Measurements from ENCODE around the gene WDR77.

WDR77 gene

GRCh38 chr1:111439461-111440351 lies 9.3 kb downstream of the WDR77 start:
- no peak for TF ChIP-seq CTCF (IDR thresholded peaks at IDR 0.05; ENCODE audit: borderline replicate concordance, insufficient read depth, low read depth, low read length)
- no peak overlapping the region for H3K4me3 ChIP-seq (ENCODE audit: low read depth, low read length)

- H3K4me3 ChIP-seq (ENCODE audit: low read depth, low read length), result no peak overlapping the region
- no peak for TF ChIP-seq CTCF (IDR thresholded peaks at IDR 0.05; ENCODE audit: borderline replicate concordance, insufficient read depth, low read depth, low read length)
Measured at GRCh38 chr1:111436726-111437125, 12.3 kb downstream of the WDR77 start.

- H3K4me3 ChIP-seq (ENCODE audit: low read depth, low read length), result no peak overlapping the region
- TF ChIP-seq CTCF (IDR thresholded peaks at IDR 0.05; ENCODE audit: borderline replicate concordance, insufficient read depth, low read depth, low read length), result no peak
Measured at GRCh38 chr1:111424281-111424680, 24.8 kb downstream of the WDR77 start.

GRCh38 chr1:111422546-111423391 lies 26.3 kb downstream of the WDR77 start:
- no peak overlapping the region for H3K4me3 ChIP-seq (ENCODE audit: low read depth, low read length)
- TF ChIP-seq CTCF (IDR thresholded peaks at IDR 0.05; ENCODE audit: borderline replicate concordance, insufficient read depth, low read depth, low read length), result no peak

GRCh38 chr1:111420377-111420776 lies 28.7 kb downstream of the WDR77 start:
- no peak overlapping the region for H3K4me3 ChIP-seq (ENCODE audit: low read depth, low read length)
- TF ChIP-seq CTCF (IDR thresholded peaks at IDR 0.05; ENCODE audit: borderline replicate concordance, insufficient read depth, low read depth, low read length), result no peak

GRCh38 chr1:111419037-111419436 lies 30.0 kb downstream of the WDR77 start:
- no peak overlapping the region for H3K4me3 ChIP-seq (ENCODE audit: low read depth, low read length)
- TF ChIP-seq CTCF (IDR thresholded peaks at IDR 0.05; ENCODE audit: borderline replicate concordance, insufficient read depth, low read depth, low read length), result no peak

Data from GM12875 (cell line).